Measurements from ENCODE around the gene ZNF217.
"Not testable (repeated sequence)": the region's sequence is repeated elsewhere in the genome, so short reads cannot be mapped to it uniquely, and the experiment has no call there.

ZNF217 gene

DNA sequence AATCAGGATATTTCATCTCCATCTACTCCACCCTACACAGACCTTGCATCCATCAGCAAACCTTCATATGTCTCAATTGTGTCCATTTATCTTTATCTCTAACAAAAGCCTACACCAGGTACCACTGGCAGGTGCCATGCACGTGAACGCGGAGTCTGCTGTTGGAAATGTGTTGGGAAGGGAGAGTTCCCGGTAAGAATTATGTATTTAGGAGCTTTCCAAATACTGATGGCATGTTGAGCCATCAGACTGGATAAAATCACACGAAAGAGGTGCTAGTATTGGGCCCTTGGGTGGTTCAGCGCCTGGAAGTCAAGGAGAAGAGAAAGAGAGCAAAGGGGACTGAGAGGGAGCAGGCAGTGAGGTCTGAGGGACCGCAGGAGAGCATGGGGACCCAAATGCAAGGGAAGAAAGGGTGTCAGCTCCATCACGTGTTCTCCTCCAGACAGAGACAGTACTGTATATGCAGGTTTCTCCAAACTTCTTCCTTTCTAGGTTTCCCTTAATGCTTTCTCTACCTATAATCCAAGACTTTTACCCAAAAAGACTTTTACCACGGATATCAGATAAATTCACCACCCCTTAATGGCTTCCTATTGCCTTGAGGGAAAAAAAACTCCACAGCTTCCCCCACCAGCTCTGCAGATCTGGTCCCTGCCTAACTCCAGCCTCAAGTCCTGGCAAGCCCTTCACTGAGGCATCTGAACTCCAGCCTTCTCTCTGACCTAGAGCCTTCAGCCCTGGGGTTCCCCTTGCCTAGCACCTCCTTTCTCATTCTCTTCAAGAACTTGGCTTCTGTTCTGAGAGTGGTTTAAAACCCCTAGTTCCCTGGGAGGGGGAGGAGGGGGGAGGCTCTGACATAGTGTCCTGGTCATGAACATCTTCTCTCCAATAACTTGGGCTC, 4.8 kb upstream of the ZNF217 start:
- no peak for DNase-seq (ENCODE audit: extremely low read depth, low read depth)
- TF ChIP-seq, protein P1, sequence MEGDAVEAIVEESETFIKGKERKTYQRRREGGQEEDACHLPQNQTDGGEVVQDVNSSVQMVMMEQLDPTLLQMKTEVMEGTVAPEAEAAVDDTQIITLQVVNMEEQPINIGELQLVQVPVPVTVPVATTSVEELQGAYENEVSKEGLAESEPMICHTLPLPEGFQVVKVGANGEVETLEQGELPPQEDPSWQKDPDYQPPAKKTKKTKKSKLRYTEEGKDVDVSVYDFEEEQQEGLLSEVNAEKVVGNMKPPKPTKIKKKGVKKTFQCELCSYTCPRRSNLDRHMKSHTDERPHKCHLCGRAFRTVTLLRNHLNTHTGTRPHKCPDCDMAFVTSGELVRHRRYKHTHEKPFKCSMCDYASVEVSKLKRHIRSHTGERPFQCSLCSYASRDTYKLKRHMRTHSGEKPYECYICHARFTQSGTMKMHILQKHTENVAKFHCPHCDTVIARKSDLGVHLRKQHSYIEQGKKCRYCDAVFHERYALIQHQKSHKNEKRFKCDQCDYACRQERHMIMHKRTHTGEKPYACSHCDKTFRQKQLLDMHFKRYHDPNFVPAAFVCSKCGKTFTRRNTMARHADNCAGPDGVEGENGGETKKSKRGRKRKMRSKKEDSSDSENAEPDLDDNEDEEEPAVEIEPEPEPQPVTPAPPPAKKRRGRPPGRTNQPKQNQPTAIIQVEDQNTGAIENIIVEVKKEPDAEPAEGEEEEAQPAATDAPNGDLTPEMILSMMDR (IDR thresholded peaks at IDR 0.05; ENCODE audit: low read depth, low read length, missing control alignments) = no peak
- H3K4me3 ChIP-seq (replicated peaks; ENCODE audit: low read depth, low read length) = no peak overlapping the region

DNA sequence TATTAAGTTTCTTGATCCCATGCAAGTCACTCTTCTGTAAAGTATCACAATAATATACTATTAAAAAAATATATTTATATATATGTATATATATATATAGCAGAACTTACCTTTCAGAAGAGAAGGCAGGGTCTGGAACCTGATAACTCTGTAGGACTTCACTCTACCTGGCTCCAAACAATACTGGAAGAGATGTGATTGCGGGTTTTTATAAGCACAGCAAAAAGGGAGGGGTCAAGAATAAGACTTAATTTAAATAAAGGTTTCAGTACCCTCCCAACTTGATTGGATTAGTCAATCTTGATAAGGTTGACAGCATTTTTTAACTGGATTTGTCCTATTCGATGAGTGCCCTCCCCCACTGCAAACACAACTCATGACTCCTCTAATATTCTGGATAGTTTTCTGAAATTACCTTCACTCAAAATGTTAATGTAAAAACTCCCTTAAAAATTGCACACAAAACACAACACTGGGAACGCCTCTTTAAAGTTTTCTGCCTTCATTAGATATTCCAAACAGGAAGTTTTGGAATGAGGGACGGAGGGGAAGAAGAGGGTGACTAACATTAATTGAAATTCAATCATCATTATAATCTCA, 4.0 kb upstream of the ZNF217 start:
- TF ChIP-seq, protein P1 (IDR thresholded peaks at IDR 0.05; ENCODE audit: low read depth, low read length, missing control alignments) = no peak
- no peak overlapping the region for H3K4me3 ChIP-seq (replicated peaks; ENCODE audit: low read depth, low read length)
- no peak for DNase-seq (ENCODE audit: extremely low read depth, low read depth)

DNA sequence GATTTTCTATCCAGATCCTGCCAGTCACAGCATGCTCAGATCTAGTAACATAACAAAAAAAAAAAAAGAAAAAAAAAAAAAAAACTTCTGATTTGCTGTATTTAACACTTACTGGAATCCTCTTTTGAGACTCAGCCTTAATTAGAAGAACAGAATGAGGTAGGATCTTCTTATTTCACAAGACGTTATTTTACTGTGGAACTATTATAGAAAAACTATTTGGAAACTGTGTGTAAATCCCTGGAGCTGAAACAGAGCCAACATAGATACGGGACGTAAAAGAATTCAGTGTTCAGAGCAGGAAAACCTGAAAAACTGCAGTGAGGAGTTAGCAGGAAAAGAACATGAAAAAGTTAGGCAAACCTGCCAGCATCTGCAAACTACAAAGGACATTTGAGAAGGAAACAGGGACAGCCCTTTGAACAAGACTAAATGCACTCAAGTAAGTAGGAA, 3.4 kb upstream of the ZNF217 start:
- no peak for DNase-seq (ENCODE audit: extremely low read depth, low read depth)
- no peak overlapping the region for H3K4me3 ChIP-seq (replicated peaks; ENCODE audit: low read depth, low read length)
- TF ChIP-seq, protein P1 (IDR thresholded peaks at IDR 0.05; ENCODE audit: low read depth, low read length, missing control alignments) = no peak

DNA sequence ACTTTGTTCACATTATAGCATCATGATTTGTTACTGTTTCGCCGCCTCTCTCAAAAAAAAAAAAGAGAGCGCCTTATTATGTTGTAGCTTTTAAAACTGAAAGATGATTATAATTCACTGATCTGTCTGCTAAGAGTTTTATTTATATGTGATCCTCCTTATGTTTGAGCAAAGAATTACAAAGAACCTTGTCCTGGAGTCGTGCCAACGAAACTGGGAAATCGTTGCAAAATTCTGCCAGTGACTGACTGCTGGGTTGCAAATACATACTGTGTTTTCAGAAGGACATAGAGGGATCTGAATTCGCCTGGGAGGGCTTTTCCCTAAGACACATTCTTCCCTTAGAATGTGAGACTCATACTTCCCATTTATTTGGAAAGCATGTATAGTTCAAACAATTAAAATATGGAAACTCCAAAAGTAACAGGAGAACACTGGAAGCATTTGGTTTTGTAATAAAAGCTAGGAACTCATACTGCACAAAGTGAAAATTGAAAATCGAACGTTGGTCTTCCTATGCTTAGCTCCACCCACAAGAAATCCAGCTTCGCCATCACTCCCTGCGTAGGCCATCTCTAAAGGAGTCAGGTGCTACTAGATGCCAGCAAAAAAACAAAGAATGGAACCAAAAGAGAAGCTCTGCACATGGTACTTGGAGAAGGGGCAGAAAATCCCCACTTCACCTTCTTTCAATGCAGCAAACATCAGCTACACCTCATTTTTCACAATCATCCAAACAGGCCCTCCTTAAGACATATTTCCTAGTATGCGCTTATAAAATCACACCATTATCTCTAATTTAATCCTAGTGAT, 2.8 kb upstream of the ZNF217 start:
- not testable (repeated sequence) for DNase-seq (ENCODE audit: extremely low read depth, low read depth); H3K4me3 ChIP-seq (replicated peaks; ENCODE audit: low read depth, low read length)

DNA sequence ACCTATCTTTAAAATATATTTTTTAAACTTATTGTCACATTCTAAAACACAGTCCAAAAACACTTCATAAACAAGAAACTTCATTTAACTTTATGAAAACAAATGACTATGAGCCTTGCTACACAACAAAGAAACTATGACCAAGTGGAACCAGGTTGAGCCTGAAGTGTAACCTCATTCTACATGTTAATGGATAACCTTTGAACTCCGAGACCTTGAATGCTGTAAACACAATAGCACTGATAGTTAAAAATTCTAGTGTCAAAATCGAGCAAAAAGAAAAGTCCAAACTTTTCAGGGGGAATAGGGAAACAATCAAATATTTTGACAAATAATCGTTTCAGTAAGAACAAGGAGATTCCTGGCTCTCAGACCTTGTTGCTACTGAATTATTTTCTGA, 2.1 kb upstream of the ZNF217 start:
- not testable (repeated sequence) for H3K4me3 ChIP-seq (replicated peaks; ENCODE audit: low read depth, low read length); DNase-seq (ENCODE audit: extremely low read depth, low read depth)

DNA sequence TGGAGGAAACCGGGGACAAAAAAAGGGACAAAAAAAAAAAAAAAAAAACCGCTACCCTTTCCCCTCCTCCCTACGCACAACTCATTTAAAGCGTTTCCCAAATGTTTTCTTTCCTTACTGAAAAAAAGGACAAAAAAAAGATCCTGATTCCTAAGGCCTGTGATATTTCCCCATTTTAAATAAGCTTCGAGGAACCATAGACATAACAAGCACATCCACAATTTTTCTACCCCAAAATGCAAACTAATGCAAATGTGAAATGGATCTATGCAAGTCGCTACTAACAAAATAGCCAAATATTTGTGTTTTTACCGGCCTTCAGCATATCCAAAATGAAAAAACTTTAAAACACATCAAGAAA, 1.4 kb upstream of the ZNF217 start:
- TF ChIP-seq, protein P1 (IDR thresholded peaks at IDR 0.05; ENCODE audit: low read depth, low read length, missing control alignments) = no peak

DNA sequence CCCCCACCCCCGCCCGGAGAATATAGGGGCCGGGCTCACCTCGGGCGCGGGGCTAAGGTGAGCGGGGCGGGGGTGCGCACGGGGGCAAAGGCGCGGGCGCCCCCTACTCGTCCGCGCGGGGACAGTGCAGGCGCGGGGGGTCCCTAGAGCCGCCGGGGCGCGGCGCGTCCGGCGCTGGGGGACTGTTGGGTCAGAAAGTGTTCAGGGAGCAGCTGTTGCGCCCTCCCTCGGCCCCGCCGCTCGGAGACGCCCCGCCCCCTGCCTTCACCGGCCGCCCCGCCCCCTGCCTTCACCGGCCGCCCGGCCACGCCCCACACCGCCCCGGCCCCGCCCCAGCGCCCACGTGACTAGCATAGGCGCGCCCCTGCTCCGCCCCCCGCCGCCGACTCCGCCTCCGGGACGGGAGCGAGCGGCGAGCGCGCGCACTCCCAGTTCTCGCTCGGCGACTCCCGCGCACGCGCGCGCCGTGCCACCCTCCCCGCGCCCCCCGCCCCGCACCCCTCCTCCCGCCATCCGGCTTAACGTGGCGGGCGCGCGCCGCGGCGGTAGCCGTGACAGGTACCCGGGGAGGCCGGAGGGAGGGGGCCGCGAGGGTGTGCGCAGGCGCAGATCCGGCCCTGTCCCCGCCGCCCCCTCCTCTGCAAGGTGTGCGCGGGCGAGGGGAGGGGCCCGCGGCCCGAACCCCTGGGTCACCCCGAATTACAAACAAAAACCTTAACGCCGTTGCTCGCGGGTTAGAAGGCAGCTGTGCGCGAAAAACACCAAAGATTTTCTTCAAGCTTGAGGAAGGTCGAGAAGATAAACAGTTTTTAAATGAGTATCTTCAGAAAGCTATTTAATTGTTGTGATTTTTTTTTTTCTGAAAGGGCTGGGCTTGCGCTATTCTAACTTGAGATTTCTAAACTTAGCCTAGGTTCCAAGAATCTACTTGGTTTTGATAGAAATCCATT, 704 bp upstream of the ZNF217 start:
- H3K4me3 ChIP-seq (replicated peaks; ENCODE audit: low read depth, low read length) = peak overlapping the region; percentile 76
- DNase-seq (ENCODE audit: extremely low read depth, low read depth) = no peak
- TF ChIP-seq, protein P1 (IDR thresholded peaks at IDR 0.05; ENCODE audit: low read depth, low read length, missing control alignments) = no peak

More for the DNA sequence above, 1.4 kb upstream of the ZNF217 start:
- DNase-seq (ENCODE audit: extremely low read depth, low read depth) = no peak
- peak overlapping the region; percentile 60 for H3K4me3 ChIP-seq (replicated peaks; ENCODE audit: low read depth, low read length)
